ENCODE measurements around the gene PSMD4.
"Not testable (repeated sequence)": the region's sequence is repeated elsewhere in the genome, so short reads cannot be mapped to it uniquely, and the experiment has no call there.

PSMD4 gene

DNA sequence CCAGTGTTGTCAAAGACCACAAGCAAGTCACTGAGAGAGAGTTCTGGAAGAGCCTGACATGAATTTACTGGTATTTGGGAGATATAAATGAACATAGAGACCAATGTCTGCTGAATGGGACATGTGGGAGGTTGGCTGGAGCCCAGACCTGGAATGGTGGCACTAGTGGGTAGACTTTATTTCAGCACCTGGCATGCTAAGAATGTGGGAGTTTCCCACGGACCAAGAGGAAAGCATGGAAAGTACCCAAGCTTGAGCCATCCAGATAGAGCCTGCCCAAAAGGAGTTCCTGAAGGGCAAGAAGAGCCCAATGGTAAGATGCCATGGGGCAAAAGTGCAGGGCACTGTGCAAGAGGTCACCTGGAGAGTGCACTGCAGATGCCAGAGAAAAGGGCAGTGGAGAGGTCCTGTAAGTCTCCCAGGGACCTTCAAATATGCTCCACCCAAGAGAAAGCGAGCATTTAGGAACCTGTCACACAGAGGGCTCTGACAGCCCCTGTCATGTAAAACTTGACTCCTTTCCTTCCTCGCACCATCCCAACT is 19.5 kb downstream of the PSMD4 start:
- no peak for DNase-seq (ENCODE audit: low read depth)

DNA sequence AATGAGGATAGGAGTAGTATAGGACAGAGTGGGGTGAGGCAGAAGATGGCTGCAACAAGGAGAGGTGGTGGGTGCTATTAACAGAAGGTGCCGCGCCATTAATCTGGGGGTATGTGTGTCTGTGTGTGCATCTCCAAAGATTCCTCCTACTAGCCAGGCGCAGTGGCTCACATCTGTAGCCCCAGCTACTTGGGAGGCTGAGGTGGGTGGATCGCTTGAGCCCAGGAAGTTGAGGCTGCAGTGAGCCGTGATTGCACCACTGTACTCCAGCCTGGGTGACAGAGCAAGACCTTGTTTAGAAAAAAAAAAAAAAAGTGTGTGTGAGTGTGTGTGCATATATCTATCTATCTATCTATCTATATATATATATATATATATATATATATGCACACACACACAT is 20.8 kb downstream of the PSMD4 start:
- not testable (repeated sequence) for DNase-seq (ENCODE audit: low read depth)

DNA sequence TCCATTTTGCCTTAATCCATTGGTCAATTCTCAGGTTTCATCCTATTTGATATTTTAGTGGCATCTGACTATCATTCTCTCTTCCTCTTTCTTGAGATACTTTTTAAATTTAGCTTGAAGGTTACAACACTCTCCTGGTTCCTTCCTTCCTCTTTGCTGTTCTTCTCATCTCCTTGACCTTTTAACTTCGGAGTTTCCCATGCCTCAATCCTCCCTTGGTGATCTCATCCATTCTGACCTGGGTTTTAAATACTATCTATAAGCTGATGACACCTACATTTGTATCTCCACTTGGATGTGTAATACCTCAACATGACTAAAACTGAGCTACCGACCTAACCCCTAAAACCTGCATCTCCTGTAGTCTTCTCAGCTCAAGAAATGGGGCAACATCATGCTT is 22.7 kb downstream of the PSMD4 start:
- DNase-seq (ENCODE audit: low read depth) = no peak

DNA sequence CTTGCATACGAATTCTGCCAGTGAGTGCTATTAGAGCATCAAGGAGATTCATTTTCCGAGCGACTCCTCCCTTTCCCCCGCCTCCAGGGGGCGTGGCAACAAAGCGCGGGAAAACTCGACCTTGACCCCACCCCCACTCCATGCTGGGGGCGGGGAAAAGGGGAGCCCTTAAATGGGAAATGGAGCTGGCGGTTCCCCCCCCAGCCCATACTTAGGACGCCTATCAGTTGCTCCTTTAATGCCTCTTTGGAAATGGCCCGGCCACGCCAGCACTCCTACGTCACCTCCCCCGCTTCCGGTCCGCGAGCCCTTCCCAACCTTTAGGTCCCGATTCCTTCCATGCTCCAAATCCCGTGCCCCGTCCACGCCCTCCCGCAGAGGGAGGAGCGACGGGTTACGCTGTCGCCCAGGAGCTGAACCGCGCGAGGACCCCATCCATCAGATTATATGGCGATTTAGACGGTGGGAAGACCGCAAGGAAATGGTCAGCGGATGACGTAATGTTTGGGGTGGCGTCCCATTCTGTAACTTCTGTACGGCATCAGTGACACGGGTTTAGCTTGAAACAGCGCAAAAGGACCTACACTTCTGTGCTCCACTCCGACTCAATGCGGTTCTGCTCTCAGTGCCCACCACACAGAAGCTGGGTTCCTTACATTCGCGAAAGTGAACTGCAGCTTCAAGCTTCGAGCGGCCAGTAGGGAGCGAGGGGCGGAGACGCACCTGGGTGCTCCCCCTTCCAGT is 26.9 kb downstream of the PSMD4 start:
- DNase-seq (ENCODE audit: low read depth) = peak; percentile 96

DNA sequence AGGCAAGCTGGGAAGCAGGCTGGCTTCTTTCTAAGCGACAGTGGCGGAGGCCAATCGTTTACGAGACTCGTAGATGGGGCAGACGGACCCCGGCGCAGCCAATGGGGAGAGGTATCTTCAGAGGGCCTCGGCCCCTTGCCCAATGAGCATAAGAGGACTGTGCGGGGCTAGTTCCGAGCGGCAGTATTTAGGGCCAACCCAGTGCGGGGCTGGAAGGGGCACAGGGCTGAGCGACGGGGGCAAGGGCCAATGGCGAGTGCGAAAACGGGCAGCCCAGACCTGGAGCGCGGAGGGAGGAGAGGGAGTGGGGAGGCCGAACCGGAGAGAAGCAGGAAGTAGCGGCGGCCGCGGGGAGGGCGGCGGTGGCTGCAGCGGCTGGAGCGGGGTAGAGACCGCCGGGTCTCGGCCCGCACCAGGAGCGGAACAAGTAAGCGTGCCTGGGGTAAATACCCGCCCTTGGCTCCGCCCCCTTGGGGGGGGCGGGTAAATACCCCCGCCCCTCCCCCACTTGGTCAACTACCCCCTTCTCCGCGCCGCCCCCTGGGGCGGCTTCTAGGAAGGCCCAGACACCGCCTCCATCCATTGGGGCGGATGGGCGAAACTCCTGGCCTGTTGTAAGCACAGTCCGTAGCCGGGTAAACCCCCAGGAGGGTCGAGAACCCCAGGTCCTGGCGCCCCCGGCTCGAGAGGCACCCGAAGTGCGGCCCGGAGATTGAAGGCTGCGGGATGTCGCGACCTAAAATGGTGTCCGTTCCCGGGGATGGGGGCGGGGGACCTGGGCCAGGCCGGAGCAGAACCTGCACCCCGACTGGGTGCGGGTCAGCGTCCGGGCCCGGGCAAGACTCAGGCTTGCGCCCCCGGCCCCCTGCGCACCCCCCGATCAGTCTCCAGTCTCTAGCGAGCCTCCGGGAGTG is 27.7 kb downstream of the PSMD4 start, which contains the start of gene ZNF687:
TSS of gene ZNF687 (plus strand) at position 331 of the 914 bp plus-strand sequence. CDS start 3,993 bp downstream, outside the sequence.
- peak; percentile 95 for DNase-seq (ENCODE audit: low read depth)

DNA sequence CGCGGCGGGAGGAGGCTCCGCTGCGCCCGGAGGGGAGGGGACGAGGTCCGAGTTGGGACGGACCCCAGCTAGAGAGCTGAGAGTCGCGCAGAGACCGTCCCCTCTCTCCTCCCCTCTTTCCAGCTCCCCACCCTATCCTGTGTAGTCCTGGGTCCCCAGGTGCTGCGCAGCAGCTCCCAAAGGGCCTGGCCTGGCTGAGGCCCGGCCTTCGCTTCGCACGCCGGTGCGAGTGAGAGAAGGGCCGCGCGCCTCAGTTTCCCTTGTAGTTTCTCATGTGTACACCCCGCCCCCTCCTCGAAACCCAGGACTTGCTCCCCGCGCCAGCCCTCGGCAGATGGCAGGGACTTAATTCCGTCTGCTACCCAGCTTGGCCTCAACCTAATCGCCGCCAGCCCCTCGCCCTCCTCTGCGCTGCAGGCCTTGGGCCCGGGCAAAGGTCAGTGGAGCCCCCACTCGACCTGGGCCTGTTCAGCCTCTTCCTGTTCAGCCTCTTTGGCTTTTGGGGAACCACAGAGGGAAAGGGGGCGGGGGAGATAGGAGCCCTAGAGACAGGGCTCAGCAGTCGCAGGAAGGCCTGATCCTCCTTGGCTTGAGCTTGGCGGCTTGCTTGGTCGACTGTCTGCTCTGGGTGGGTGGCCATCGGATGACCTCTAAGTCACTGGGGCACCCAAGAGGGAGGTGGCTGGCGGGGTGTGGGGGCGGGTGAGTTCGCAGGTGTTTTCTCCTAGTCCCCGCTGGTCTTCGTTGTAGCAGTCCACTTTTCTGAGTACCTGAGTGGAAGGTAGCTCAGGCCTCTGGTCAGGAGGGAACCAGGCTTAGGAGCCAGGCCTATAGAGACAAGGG is 28.6 kb downstream of the PSMD4 start:
- no peak for DNase-seq (ENCODE audit: low read depth)

DNA sequence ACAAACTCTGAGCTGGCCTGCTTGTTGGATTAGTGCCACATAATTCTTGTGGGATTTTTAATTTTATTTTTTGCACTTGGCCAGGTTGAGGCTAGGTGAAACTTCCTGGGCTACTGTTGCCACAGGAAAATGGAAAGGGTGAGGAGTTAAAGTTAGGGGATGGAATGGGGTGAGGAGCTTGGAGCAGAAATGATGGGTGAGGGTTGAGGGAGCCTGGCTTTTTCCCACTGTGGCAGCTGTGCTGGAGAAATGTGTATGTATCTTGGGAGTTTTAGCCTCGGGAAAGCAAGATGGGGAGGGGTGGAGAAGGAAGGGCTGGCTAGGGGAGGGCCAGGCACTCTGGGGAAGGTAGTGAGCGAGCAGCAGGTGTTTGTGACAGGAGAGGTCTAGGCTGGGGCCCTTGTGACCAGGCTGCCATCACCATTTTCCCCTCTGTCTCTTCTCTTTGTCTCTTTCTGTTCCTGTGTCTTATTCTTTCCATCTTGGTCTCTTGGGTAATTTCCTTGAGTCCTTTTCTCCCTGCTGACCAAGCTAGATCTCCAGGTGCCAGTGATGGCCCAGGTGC is 29.6 kb downstream of the PSMD4 start:
- DNase-seq (ENCODE audit: low read depth) = no peak

DNA sequence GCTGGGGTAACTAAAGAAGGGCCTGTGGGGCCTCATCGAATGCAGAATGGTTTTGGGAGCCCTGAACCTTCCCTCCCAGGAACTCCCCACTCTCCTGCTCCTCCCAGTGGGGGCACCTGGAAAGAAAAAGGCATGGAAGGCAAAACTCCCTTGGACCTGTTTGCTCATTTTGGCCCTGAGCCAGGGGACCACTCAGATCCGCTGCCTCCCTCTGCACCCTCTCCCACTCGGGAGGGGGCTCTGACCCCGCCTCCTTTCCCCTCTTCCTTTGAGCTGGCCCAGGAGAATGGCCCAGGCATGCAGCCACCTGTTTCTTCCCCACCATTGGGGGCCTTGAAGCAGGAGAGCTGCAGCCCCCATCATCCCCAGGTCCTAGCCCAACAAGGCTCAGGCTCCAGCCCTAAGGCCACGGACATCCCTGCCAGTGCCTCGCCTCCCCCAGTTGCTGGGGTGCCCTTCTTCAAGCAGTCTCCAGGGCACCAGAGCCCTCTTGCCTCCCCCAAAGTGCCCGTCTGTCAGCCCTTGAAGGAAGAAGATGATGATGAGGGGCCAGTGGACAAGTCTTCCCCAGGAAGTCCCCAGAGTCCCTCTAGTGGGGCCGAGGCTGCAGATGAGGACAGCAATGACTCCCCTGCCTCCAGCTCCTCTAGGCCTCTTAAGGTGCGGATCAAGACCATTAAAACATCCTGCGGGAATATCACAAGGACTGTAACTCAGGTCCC is 32.2 kb downstream of the PSMD4 start:
- no peak for DNase-seq (ENCODE audit: low read depth)

DNA sequence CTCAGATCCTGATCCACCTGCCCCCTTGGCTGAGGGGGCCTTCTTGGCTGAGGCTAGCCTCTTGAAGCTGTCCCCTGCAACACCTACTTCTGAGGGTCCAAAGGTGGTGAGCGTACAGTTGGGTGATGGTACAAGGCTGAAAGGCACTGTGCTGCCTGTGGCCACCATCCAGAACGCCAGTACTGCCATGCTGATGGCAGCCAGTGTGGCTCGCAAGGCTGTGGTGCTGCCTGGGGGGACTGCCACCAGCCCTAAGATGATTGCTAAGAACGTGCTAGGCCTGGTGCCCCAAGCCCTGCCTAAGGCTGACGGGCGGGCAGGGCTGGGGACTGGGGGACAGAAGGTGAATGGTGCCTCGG is 32.8 kb downstream of the PSMD4 start:
- no peak for DNase-seq (ENCODE audit: low read depth)

DNA sequence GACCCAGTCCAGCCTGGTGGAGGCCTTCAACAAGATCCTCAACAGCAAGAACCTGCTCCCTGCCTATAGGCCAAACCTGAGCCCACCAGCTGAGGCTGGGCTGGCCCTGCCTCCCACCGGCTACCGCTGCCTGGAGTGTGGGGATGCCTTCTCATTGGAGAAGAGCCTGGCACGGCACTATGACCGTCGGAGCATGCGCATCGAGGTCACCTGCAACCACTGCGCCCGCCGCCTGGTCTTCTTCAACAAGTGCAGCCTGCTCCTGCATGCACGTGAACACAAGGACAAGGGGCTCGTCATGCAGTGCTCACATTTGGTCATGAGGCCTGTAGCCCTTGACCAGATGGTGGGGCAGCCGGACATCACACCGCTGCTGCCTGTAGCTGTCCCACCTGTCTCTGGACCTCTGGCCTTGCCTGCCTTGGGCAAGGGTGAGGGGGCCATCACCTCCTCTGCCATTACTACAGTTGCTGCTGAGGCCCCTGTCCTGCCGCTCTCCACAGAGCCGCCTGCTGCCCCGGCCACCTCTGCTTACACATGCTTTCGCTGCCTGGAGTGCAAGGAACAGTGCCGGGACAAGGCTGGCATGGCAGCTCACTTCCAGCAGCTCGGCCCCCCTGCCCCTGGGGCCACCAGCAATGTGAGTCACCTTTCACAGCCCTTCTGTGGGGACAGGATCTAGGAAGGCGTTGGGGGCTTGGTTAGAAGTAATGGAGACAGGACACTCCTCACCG is 33.4 kb downstream of the PSMD4 start:
- DNase-seq (ENCODE audit: low read depth) = no peak

DNA sequence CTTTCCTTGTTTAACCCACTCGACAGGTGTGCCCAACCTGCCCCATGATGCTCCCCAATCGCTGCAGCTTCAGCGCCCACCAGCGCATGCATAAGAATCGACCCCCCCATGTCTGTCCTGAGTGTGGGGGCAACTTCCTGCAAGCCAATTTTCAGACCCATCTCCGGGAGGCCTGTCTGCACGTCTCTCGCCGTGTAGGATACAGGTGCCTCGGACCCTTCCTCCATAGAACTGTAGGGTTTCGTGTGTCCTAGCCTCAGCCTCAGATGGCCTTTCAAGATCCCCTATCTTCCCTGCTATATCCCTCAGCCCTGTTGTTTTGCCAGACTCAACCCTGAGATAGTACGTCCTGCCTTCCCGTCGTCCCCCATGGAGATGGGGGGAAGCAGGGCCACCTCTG is 34.0 kb downstream of the PSMD4 start:
- no peak for DNase-seq (ENCODE audit: low read depth)

DNA sequence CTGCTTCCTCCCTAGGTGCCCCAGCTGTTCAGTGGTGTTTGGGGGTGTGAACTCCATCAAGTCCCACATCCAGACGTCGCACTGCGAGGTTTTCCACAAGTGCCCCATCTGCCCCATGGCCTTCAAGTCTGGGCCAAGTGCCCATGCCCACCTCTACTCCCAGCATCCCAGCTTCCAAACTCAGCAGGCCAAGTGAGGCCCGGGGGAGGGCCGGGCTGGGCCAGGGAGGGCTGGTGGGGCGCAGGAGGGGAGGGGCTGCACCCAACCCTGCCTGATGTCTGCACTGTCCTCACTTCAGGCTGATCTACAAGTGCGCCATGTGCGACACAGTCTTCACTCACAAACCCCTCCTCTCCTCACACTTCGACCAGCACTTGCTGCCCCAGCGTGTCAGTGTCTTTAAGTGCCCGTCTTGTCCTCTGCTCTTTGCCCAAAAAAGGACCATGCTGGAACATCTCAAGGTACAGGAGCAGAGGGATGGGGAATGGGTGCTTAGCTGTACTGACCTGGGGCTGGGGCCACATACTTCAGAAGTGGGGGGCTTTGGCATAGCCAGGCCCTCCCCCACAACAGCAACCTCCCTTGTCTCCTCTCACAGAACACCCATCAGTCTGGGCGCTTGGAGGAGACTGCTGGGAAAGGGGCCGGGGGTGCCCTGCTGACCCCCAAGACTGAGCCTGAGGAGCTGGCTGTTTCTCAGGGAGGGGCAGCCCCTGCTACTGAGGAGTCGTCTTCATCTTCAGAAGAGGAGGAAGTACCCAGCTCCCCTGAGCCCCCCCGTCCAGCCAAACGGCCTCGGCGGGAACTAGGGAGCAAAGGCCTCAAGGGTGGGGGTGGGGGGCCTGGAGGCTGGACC is 34.8 kb downstream of the PSMD4 start:
- no peak for DNase-seq (ENCODE audit: low read depth)

DNA sequence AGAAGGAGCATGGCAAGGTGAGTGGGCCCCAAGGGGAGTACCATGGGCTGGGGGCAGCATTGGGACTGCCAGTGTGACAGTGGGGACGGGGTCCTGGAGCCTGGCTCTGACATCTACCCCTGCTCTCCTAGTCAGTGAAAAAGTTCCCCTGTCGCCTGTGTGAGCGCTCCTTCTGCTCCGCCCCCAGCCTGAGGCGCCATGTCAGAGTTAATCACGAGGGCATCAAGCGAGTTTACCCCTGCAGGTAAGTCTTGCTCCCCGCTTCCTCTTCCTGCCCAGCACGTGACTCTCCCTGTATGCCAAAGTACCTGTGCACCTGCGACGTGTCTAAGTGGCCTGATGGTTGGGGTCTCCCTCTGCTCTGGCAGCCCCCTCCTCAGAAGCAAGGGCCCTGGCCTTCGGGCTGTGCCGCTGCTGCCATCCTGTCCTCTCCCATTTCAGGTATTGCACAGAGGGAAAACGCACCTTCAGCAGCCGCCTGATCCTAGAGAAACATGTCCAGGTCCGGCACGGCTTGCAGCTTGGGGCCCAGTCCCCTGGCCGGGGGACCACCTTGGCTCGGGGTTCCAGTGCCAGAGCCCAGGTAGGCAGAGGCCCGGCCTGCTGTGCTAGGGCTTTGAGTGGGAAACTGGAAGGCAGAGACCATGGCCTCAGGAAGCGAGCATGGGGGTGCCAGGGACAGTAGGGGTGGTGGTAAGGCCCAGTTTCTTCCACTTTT is 35.6 kb downstream of the PSMD4 start:
- DNase-seq (ENCODE audit: low read depth) = no peak

DNA sequence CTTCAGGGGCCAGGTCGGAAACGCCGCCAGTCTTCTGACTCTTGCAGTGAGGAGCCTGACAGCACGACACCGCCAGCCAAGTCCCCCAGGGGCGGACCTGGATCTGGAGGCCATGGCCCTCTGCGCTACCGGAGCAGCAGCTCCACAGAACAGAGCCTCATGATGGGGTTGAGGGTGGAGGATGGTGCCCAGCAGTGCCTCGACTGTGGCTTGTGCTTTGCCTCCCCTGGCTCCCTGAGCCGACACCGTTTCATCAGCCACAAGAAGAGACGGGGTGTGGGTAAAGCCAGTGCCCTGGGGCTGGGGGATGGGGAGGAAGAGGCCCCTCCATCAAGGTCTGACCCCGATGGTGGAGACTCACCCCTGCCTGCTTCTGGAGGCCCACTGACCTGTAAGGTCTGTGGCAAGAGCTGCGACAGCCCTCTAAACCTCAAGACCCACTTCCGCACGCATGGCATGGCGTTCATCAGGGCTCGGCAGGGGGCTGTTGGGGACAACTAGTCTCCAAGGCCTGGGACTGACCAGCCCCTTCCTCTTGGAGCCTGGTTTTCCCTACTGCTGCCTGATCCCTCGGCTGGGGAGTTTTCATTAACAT is 36.3 kb downstream of the PSMD4 start:
- DNase-seq (ENCODE audit: low read depth) = no peak

DNA sequence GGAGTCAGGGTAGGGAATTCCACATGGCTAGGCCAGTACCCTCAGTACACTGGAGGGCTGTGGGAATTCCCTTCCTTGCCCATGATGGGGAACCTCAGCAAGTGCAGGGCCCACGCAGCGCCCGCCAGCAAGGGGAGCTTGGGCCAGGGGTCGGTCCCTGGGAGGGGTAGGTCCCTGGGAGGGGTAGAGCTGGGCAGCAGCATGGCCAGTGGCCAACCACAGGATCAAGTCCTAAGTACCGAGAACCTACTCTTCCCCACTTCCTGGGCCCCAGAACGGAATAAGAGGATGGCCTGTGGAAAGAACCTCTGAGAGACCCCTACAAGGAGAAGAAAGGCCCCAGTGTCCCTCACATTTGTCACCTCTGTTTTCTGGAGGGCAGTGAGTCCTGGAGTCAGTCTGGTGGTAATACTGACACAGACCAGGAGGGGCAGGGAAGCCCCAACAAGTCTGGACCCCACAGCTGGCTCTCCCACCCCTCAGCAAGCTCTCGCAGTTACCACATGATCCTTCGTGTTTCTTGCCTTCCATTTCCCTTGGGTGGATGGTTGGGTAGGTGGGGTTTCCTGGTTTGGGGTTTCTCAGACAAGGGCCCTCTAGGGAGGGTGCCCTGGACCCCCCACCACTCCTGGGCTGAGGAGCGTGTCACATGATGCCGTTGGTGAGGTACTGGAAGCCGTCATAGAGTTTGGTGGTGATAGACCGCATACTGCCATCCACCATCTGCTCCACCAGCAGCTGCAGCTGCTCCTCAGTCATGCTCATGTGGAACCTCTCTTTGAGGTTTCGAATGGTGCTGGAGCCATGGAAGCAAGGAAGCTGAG is 37.9 kb downstream of the PSMD4 start:
- DNase-seq (ENCODE audit: low read depth) = no peak

DNA sequence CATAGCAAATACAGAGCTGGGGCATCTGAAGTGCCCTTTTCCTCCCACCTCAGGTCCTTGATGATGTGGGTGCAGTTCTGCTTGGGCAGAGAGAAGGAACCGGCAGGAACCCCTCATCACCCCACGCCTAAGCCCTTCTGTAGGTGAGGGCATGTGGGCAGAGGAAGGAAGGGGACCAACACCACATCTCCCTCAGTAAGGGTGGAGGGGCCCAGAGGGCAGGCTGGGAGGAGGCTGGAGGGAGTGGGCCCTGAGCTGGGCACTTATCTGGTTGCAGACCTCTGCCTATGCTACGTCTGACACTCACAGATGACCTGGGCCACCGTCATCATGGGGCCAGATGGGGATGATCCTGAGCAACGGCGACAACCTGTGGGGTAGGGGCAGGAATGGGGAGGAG is 38.6 kb downstream of the PSMD4 start:
- DNase-seq (ENCODE audit: low read depth) = no peak

DNA sequence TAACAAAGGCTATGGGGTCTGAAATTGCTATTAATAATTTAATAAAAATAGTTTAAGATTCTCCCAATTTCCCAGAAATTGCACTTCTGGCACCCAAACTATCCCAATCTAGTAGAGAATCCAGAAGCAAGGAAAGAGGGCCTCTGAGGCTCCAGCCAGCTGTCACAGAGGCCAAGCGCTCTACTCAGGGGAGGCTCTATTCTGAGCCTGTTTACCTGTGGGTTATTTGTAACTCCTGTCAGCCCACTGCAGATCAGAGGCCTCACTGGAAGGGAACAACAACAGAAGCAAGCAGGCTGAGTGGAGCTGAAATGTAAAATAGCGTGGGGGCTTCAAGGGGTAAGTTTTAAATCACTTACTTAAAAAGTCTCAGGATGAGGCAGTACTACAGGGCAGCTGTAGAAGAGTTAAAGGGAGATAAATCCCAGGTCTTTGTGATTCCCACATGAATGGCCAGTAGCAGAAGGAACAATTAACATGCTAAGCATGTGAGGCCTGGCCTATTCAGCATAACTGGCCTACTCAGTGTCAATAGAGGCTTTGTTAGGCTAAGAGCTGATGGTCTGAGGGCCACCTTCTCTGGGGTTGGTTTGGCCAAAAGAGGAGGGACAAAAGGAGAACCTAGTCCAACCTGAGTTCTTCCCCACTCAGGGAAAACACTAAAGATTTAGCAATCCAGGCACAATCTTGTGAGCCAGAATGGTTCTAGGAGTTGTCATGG is 40.4 kb downstream of the PSMD4 start:
- no peak for DNase-seq (ENCODE audit: low read depth)

All from stimulated activated CD8-positive, alpha-beta memory T cell treated with anti-CD3 and anti-CD28 coated beads, Interleukin-15, amount 100 ng/mL, for 1 hour (primary cell).